Bronchial epithelial cell (primary cell): Measurements from ENCODE around the gene USP6. TPM values are rescaled to one million over a fixed set of nuclear protein-coding genes. Genes with fewer than 3 reads are reported as not detected.
A peak's percentile ranks its signal among the peaks of the same experiment; 100 is the strongest.

Experiments used
- DNase-seq: peaks from one replicate; pipeline ENCODE4 v3.0.0-alpha.2; 2010; ENCODE audit warnings: low read depth
- FAIRE-seq: peaks from 2 replicates; lab custom pipeline; 2011; peaks lifted over from hg19 to GRCh38; lab: Jason Lieb, UNC
- H3K27me3 ChIP-seq: 2 replicates; pipeline ENCODE4 v1.5.1; 2011; ENCODE audit warnings: low read length; ENCODE audit not compliant: control insufficient read depth, insufficient read depth
- H3K36me3 ChIP-seq: 2 replicates; pipeline ENCODE4 v1.5.1; 2011; ENCODE audit warnings: low read length; ENCODE audit not compliant: control insufficient read depth, insufficient read depth
- H3K4me3 ChIP-seq: 2 replicates; pipeline ENCODE4 v1.5.1; 2011; ENCODE audit warnings: mild to moderate bottlenecking, low read depth, low read length, control low read depth
- CTCF ChIP-seq: IDR thresholded peaks from 2 replicates; pipeline ENCODE4 v1.5.1; 2011; ENCODE audit warnings: mild to moderate bottlenecking, moderate library complexity, low read length, control low read depth, inconsistent platforms; ENCODE audit not compliant: insufficient read depth, severe bottlenecking
- total RNA-seq: library from RNA; depleted of rRNA; stranded (reverse); fragments of >200 nt; gene quantifications from 2 replicates; pipeline ENCODE4 v1.2.1, GENCODE V29; 2014

The USP6 gene
- total RNA-seq, 1 donor from 2014 or later = not detected

- no peak for TF ChIP-seq CTCF
- DNase-seq (no peak), FAIRE-seq (peak; percentile 32)
- H3K36me3 ChIP-seq = no peaks in the 10 kb centered on the region
- H3K4me3 ChIP-seq = no peak overlapping the region
- peaks cover 4% of the 10 kb centered on the region for H3K27me3 ChIP-seq
These were observed 16.6 kb upstream of the USP6 start for GRCh38 chr17:5099271-5099670.

- no peaks in the 10 kb centered on the region for H3K36me3 ChIP-seq
- no peak overlapping the region for H3K4me3 ChIP-seq
- TF ChIP-seq CTCF = no peak
- FAIRE-seq = no peak
- DNase-seq = no peak
- H3K27me3 ChIP-seq = peaks cover 4% of the 10 kb centered on the region
These were observed 15.0 kb upstream of the USP6 start for GRCh38 chr17:5100832-5101231.

- H3K36me3 ChIP-seq = peaks cover 4% of the 10 kb centered on the region
- no peak for FAIRE-seq
These were observed 5.0 kb upstream of the USP6 start for GRCh38 chr17:5110816-5111215.

GRCh38 chr17:5111402-5112204 lies 4.2 kb upstream of the USP6 start, which contains the start of gene ZNF232:
TSS of gene ZNF232 (minus strand) at chr17:5111878. CDS start at chr17:5111822, 56 bp downstream.
- peaks cover 4% of the 10 kb centered on the region for H3K36me3 ChIP-seq
- no peak for FAIRE-seq
- peak; percentile 90 for DNase-seq
- no peak for TF ChIP-seq CTCF
- H3K27me3 ChIP-seq = peaks cover 10% of the 10 kb centered on the region
- H3K4me3 ChIP-seq = peak within 1 kb of the TSS; percentile 67

More at GRCh38 chr17:5110816-5111215, 5.0 kb upstream of the USP6 start:
- no peak for TF ChIP-seq CTCF
- H3K27me3 ChIP-seq = peaks cover 3% of the 10 kb centered on the region
- peak overlapping the region; percentile 67 for H3K4me3 ChIP-seq
- no peak for DNase-seq

- Histone ChIP-seq H3K36me3 (no peaks in the 10 kb centered on the region), H3K27me3 (peaks cover 19% of the 10 kb centered on the region), H3K4me3 (no peak overlapping the region)
- DNase-seq = peak; percentile 8
- TF ChIP-seq CTCF = no peak
- no peak for FAIRE-seq
These were observed 2.4 kb downstream of the USP6 start for GRCh38 chr17:5118219-5118618.
